Gastrocnemius medialis (tissue), 4 donors: ENCODE data around the gene LMO1.

ENCODE experiments used
- CTCF ChIP-seq, 5 experiments: fragments of 450-650 bp in 3 of 5; fragments of 200-600 bp in 2 of 5; sonication (generic) in 2 of 5; IDR thresholded peaks in 4 of 5; conservative IDR thresholded peaks in 1 of 5; 1 replicate in 4 of 5; 2 replicates in 1 of 5; pipeline ENCODE4 v1.5.1; 2016 to 2019; ENCODE audit warnings: antibody characterized with exemption in 5 of 5, mild to moderate bottlenecking in 3 of 5, moderate library complexity in 3 of 5
- POLR2A ChIP-seq, 2 donors: fragments of 450-650 bp; IDR thresholded peaks; one replicate each; pipeline ENCODE4 v1.6.1; 2017; ENCODE audit warnings: antibody characterized with exemption in 2 of 2, mild to moderate bottlenecking in 2 of 2, moderate library complexity in 2 of 2

- TF ChIP-seq CTCF (IDR thresholded peaks at IDR 0.05 in 4 of 5, conservative IDR thresholded peaks at IDR 0.05 in 1 of 5): no peak
- no peak for TF ChIP-seq POLR2A (IDR thresholded peaks at IDR 0.05)
Observed at GRCh38 chr11:8218409-8218808, 45.3 kb downstream of the LMO1 start.
